ENCODE results near the gene PDE9A. TPM values are rescaled to one million over a fixed set of nuclear protein-coding genes. Genes with fewer than 3 reads are reported as not detected.

Gene PDE9A
- total RNA-seq, 1 donor from 2014 or later: 3.3 TPM

- DNase-seq: peak; percentile 32
- no peak for ATAC-seq (ENCODE audit: poor library complexity)
- intact Hi-C loops (cut with DNase I): no loop called here
Measured at GRCh38 chr21:42638266-42638863, 15.1 kb upstream of the PDE9A start.

DNA sequence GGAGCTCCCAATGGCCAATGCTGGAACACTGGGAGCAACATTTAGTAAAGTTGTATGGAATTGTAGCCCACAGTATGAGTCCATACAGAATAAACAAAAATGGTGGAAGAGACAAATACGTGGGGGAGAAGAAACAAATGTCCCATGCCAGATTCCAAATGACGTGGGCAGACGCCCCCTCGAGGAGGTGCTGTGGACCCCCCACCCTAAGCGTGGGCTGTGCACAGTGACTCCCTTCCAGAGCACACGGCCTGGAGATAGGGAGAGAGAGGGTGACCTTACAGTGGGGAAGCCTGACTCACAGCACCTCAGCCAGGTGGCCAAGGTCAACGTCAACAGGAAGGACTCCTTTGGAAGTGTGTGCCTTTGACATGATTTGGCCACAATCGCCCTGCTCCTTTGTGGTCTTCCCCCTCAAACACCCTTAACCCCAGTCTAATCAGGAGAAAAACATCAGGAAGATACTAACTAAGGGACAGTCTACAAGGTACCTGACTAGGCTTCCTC is 13.7 kb upstream of the PDE9A start:
- intact Hi-C loops (cut with DNase I): no loop called here
- ATAC-seq (ENCODE audit: poor library complexity) (no peak), DNase-seq (peak; percentile 1)

DNA sequence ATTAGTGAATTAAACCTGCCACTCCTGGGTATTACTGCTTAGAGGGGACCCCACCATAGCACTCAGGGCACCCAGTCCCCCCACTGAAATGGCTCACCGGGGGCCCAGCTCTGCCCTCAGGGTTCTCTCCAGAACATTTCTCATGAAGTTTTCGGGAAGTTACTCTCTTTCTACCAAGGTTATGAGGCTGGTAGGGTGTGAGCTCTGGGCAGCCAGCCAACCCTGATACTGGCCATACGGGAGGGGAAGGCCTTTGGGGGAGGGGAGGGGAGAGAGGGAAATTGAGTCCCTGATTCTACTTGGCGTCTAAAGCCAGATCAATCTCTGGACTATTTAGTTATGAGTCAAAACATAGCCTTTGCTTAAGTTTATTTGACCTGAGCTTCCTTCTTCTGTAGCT is 12.9 kb upstream of the PDE9A start:
- no peak for ATAC-seq (ENCODE audit: poor library complexity)
- intact Hi-C loops (cut with DNase I): no loop called here
- DNase-seq: peak; percentile 48

- ATAC-seq (ENCODE audit: poor library complexity) (peak; percentile 16), DNase-seq (peak; percentile 21)
- intact Hi-C loops (cut with DNase I): no loop called here
Measured at GRCh38 chr21:42641311-42642218, 11.9 kb upstream of the PDE9A start.

GRCh38 chr21:42642219-42642745 is 11.1 kb upstream of the PDE9A start:
- DNase-seq (peak; percentile 15), ATAC-seq (ENCODE audit: poor library complexity) (no peak)
- intact Hi-C loops (cut with DNase I): no loop called here

DNA sequence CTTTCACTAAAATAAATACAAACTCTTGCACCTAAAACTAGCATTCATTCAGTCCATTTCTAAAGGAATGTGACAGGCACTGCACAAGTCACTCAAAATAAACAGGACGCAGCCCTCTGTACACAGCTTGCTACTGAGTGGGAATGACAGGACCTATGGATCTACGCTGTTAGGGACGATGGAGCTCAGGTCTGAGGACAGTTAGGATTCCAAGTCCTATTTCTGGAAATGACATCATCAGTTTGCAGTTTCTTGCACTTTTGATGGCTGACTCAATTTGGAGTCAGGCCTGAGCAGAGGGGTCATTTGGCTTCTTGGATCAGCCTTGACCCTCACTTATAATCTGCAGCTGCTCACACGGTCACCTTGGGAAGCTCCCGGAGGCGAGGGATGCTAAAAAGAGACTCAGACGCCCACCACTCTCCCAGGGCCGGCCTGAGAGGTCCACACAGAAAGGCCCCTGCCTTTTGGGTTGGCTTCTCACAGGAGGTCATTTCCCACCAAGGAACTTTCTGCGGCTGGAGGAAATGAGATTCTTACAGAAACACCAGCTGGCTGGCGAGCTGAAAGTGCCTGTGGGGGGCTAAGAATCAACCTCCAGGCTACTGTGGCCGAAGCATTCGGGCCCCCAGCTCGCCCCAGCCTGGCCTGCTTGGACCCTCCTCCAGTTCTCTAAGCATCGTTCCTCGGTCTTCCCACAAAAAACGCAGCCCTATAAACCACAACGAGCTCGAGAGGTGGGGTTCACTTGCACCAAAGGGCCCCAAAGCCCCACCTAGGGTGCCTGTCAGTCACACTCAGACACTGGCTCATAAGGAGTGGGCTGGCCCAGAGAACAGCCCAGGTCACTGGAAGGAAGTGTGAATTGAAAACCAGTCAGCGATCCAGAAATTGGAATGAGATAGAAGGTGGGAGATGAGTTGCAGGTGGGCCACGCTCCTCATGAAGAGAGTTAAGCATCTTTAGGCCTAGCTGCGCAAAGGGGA is 8.9 kb upstream of the PDE9A start:
- intact Hi-C loops (cut with DNase I): no loop called here
- DNase-seq (peak; percentile 26), ATAC-seq (ENCODE audit: poor library complexity) (no peak)

DNA sequence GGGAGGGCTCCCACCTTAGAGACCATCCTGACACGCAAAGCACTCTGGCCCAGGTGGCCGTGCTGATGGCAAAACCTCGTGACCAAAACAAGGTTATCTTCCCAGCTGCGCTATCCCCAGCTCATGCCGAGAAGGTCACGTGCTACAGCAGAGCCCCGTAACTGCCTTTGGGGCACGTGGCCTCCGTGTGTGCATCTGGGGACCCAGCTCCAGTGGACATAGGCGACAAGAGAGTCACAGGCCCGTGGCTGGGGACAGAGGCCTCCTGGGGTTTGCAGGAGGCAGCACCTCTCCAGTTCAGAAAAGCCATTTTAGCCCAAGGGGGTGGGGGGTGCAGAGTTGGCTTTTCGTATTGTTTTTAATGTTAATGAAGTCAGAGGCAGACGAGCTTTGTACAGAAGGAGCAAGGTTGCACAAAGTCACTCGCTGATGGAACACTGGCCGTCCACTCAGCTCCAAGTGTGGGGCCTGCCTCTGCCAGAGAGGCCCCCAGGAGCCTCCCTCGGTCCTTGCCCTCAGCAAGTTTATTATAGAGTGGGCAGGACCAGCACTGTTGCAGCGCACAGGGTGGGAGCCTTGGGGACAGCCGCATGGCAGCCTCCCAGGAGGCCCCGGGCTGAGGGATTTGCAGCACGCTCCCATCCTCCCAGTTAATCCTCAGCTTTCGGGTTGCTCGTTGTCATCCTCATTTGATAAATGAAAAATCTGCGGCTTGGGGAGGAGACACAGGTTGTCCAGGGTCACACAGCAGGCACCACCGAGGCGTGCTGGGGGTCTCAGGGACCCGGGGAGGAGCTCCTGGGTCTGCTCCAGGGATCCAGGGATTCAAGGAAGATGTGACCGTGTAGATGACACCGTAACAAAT is 8.0 kb upstream of the PDE9A start:
- no peak for ATAC-seq (ENCODE audit: poor library complexity)
- intact Hi-C loops (cut with DNase I): no loop called here
- DNase-seq: peak; percentile 30

GRCh38 chr21:42646076-42646825 is 7.2 kb upstream of the PDE9A start:
- ATAC-seq (ENCODE audit: poor library complexity): no peak
- intact Hi-C loops (cut with DNase I): no loop called here
- DNase-seq: no peak

DNA sequence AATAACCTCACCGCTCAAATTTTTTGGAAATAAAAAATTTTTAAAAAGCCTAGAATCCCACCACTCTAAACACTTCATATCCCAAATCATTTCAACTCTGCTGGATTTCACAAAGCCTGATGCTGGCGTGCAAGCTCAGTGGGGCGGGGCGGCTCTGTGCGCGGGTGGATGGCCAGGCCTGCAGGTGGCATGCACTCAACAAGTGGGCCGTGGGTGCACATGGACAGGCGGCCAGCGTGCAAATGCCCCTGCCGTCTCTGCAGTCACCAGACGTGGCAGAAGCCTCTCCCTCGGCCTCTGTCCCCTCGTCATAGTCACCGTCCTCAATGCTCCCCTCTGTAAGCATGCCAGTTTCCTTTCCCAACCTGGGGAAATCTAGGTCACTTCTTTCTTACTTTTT is 6.6 kb upstream of the PDE9A start:
- intact Hi-C loops (cut with DNase I): no loop called here

GRCh38 chr21:42648606-42649005 is 4.8 kb upstream of the PDE9A start:
- intact Hi-C loops (cut with DNase I): no loop called here
- ATAC-seq (ENCODE audit: poor library complexity): no peak
- DNase-seq: no peak

More for the DNA sequence above, 6.6 kb upstream of the PDE9A start:
- no peak for ATAC-seq (ENCODE audit: poor library complexity)
- DNase-seq: no peak

DNA sequence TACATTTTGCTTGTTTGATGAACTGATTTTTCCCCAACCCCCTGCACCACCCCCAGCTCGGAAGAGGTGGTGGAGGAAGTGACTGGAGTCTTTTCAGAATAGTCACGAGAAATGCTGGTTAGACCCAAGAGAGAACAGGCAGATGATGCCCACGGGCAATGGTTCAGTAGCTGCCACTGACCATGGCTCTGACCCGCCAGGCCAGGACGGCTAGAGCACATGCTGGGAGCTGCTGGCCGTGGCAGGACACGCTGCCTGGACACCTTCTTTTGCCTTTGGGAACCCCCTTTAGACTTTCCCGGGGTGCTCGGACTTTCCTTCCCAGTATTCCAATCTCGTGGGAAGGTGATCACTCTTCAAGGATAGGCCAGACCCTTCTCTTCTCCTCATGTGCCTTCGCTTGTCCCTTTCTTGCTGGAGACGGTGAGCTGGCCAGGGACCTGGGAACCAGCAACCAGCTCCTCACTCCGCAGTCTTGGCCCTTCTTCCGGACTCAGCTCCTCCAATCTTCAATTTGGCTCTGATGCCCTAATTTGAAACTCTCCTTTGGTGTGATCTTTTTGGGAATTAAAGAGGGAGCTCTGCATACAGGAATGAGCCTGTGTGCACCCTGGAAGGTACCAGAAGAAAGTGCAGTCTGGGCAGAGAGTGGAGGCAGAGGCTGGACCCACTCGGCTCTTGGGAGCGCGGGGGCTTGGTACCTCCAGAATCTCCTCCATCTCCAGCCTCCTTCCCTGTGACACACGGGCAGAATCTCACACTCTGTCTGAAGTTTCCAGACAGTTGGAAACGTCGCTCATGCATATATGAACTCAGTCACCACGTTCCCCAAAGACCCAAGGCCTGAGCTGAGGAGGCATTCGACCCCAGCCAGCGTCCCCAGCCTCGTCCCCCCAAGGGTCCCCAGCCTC is 4.0 kb upstream of the PDE9A start:
- DNase-seq: peak; percentile 20
- ATAC-seq (ENCODE audit: poor library complexity): no peak
- intact Hi-C loops (cut with DNase I): loop anchor here (5.0 to 10.0 kb wide), 2 partner anchors 95 to 168 kb away; no protein-coding TSS in a partner anchor

- DNase-seq: peak; percentile 19
- no peak for ATAC-seq (ENCODE audit: poor library complexity)
- intact Hi-C loops (cut with DNase I): loop anchor here (5.0 to 10.0 kb wide), 2 partner anchors 95 to 167 kb away; no protein-coding TSS in a partner anchor
Measured at GRCh38 chr21:42650033-42650370, 3.4 kb upstream of the PDE9A start.

DNA sequence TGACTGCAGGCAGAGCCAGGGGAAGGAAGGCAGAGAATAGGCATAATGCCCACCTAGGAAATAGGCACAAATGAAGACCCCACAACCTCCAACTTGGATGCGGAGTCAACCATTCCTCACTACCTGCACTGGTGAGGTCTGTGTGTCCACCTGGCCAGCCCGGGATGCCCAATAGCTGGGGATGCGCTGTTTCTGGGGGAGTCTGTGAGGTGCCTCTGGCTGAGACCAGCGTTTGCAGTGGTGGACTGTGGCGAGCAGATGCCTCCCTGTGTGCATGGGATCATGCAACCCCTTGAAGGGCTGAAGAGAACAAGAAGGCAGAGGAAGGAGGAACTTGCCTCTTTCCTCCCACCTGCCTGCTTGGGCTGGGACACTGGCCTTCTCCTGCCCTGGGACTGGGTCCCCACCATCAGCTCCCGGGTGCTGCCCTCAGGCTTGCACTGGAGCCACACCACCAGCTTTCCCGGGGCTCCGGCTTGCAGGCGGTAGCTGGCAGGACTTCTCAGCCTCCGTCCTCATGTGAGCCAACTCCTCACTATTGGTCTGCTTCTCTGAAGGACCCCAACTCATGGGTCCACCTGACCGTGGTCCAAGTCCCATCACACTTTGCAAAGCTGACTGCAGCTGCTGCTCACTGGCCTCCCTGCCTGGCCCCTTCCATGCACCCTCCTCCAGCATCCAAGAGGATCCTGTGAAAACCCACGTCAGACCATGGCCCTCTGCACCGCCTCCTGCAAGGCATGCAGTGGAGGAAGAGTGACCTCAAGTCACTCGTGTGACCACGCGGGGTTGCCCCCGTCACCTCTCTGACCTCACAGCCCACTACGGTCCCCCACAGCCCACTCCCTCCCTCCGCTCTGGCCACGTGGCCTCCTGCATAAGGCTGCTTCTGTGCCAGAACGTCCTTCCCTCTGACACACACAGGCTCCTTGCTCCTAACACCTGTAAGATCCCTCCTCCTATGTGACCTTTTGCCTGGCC is 2.7 kb upstream of the PDE9A start:
- intact Hi-C loops (cut with DNase I): loop anchor here (5.0 to 10.0 kb wide), 2 partner anchors 94 to 167 kb away; no protein-coding TSS in a partner anchor
- ATAC-seq (ENCODE audit: poor library complexity): no peak
- peak; percentile 39 for DNase-seq

DNA sequence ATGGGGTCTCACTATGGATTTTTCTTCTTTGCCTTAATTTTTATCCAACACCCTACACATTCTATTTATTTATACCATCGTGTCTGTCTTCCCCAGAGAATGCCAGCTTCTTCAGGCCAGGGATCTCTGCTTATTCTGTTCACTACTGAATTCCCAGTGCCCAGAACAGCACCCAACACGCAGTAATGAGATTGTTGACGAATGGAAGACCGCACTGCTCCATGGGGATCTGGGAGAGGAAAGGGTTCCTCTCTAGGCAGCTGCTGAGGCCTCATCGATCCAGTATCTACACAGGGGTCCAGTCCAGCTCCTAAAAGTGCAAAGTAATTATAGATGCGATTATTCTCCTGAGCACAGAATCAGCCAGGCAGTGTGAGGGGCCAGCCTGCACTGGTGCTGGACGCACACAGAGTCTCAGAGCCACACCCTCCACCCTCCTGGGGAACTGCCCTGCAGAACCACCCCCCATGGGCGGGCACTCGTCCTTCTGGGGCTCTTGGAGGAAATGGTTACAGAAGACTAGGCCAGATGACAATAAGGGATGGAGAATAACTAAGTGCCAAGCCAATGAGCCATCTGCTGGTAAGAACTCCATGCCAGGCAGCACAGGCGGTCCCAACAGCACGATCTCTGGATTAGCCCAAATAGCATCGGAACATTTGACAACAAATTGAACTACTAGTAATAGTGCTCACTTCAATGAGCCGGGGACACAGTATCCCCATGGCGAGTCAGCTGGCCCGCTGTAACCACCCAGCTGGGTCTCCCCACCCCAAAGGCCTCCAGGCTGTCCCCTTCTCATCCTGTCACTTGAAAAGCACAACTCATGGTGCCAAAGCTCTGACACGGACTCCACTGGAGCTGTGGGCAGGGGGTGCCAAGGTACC is 1.7 kb upstream of the PDE9A start:
- ATAC-seq (ENCODE audit: poor library complexity) (no peak), DNase-seq (peak; percentile 44)
- intact Hi-C loops (cut with DNase I): loop anchor here (5.0 to 10.0 kb wide), 2 partner anchors 93 to 166 kb away; no protein-coding TSS in a partner anchor
